ENCODE measurements around the gene KCNJ9.

Gene KCNJ9

DNA sequence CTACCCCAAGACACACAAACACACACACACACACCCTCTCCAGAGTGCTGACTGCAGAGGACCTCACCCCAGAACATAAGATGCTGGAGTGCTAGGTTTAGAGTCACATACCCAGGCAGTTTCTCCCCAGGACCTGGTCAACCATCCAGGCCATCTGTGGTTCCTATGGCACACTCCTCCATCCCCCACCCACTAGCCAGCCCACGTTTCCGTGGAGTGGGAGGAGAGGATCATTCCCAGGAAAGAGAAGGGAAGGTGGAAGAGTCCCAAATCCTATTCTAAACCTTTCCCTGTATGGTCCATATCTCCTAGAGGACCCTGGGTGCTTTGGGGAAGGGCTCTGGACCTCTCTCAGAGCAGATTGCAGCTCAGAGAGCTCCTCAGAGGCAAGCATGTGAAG, 1.1 kb downstream of the KCNJ9 start:
- Histone ChIP-seq H3K4me1 (ENCODE audit: insufficient read depth, low read length) (peaks cover 8% of the 10 kb centered on the region), H3K27ac (ENCODE audit: low read depth, low read length) (no peak overlapping the region), H3K36me3 (ENCODE audit: insufficient read depth, low read length) (no peaks in the 10 kb centered on the region), H3K4me3 (ENCODE audit: low read depth in 1 of 2, low read length in 2 of 2) (no peak overlapping the region), H3K27me3 (ENCODE audit: control insufficient read depth in 1 of 2, insufficient read depth in 2 of 2, low read length in 2 of 2) (peaks cover 29 to 38% of the 10 kb centered on the region in 2 donors), H3K9ac (ENCODE audit: low read length) (no peak overlapping the region), H3K9me3 (ENCODE audit: low read length) (no peaks in the 10 kb centered on the region)

DNA sequence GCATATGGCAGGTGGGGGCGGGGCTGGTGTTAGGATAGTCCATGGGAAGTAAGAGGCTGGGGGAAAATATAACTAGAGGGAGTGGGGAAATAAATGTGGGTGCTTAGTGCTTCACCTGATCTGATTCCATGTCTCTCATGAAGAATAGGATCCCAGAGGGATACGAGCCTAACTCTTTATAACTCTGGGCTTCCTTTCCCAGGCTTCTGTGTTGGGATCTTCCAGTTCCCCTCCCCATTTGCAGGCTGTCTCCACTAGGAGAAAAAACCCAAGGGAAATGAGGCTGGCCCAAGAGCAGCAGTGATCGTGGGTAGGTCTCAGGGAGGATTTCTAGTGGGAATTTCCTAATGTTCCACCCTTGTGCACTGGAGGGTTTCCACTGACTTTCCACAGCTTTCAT, 1.6 kb downstream of the KCNJ9 start:
- peaks cover 29 to 38% of the 10 kb centered on the region in 2 donors for H3K27me3 ChIP-seq (ENCODE audit: control insufficient read depth in 1 of 2, insufficient read depth in 2 of 2, low read length in 2 of 2)
- no peaks in the 10 kb centered on the region for H3K9me3 ChIP-seq (ENCODE audit: low read length)
- no peaks in the 10 kb centered on the region for H3K36me3 ChIP-seq (ENCODE audit: insufficient read depth, low read length)
- H3K27ac ChIP-seq (ENCODE audit: low read depth, low read length) = no peak overlapping the region
- no peak overlapping the region for H3K9ac ChIP-seq (ENCODE audit: low read length)
- H3K4me3 ChIP-seq (ENCODE audit: low read depth in 1 of 2, low read length in 2 of 2) = no peak overlapping the region
- peaks cover 8% of the 10 kb centered on the region for H3K4me1 ChIP-seq (ENCODE audit: insufficient read depth, low read length)

GRCh38 chr1:160083968-160084770, 2.8 kb downstream of the KCNJ9 start:
- no peak overlapping the region for H3K27ac ChIP-seq (ENCODE audit: low read depth, low read length)
- H3K9ac ChIP-seq (ENCODE audit: low read length) = no peak overlapping the region
- H3K36me3 ChIP-seq (ENCODE audit: insufficient read depth, low read length) = no peaks in the 10 kb centered on the region
- H3K9me3 ChIP-seq (ENCODE audit: low read length) = no peaks in the 10 kb centered on the region
- peaks cover 8% of the 10 kb centered on the region for H3K4me1 ChIP-seq (ENCODE audit: insufficient read depth, low read length)
- H3K27me3 ChIP-seq (ENCODE audit: control insufficient read depth in 1 of 2, insufficient read depth in 2 of 2, low read length in 2 of 2) = peaks cover 29 to 31% of the 10 kb centered on the region in 2 donors
- H3K4me3 ChIP-seq (ENCODE audit: low read depth in 1 of 2, low read length in 2 of 2) = peak overlapping the region; percentile 38 to 41

- no peaks in the 10 kb centered on the region for H3K9me3 ChIP-seq (ENCODE audit: low read length)
- no peak overlapping the region for H3K4me3 ChIP-seq (ENCODE audit: low read depth in 1 of 2, low read length in 2 of 2)
- H3K4me1 ChIP-seq (ENCODE audit: insufficient read depth, low read length) = peaks cover 8% of the 10 kb centered on the region
- H3K27ac ChIP-seq (ENCODE audit: low read depth, low read length) = no peak overlapping the region
- no peaks in the 10 kb centered on the region for H3K36me3 ChIP-seq (ENCODE audit: insufficient read depth, low read length)
- peaks cover 23 to 31% of the 10 kb centered on the region in 2 donors for H3K27me3 ChIP-seq (ENCODE audit: control insufficient read depth in 1 of 2, insufficient read depth in 2 of 2, low read length in 2 of 2)
- H3K9ac ChIP-seq (ENCODE audit: low read length) = no peak overlapping the region
Observed at GRCh38 chr1:160084771-160085321, 3.5 kb downstream of the KCNJ9 start.

DNA sequence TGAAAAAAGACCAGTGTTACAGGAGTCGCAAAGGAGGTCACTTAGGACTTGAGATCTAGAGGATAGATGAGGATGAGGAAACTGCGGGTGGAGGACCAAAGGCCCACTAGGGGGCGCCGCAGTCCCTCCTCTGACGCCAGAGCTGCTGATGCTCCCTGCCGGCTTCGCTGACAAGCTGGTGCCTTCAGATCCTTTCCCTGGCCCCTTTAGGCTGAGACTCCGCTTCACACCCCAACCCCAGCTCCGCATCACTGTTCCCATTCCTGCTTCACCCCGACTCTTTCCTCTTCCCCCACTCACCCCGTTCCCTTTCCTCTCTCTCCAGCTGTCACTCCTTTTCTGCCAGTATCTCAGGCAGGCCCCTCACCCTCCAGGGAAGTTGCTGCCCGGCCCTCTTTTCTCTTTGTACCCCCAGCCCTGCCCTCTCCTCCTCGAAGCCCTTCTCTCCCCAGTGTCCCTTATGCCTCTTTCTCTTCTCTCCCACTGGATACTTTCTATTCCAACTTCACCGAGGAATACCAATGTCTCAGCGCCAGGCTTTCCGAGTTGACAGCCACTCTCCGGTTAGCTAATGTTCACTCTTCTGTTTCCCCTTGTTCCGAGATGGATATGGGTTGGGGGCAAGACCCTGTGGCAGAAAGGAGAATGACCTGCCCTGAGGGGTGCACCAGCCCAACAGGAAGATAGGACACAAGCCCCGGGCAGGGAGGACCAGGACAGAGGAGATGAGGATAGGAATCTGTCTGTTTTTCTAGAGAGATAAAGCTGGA, 4.5 kb downstream of the KCNJ9 start:
- Histone ChIP-seq H3K27me3 (ENCODE audit: control insufficient read depth in 1 of 2, insufficient read depth in 2 of 2, low read length in 2 of 2) (peaks cover 13 to 27% of the 10 kb centered on the region in 2 donors), H3K9ac (ENCODE audit: low read length) (no peak overlapping the region), H3K27ac (ENCODE audit: low read depth, low read length) (peak overlapping the region; percentile 60), H3K4me3 (ENCODE audit: low read depth in 1 of 2, low read length in 2 of 2) (no peak overlapping the region), H3K36me3 (ENCODE audit: insufficient read depth, low read length) (no peaks in the 10 kb centered on the region), H3K4me1 (ENCODE audit: insufficient read depth, low read length) (peaks cover 8% of the 10 kb centered on the region), H3K9me3 (ENCODE audit: low read length) (no peaks in the 10 kb centered on the region)

- H3K27me3 ChIP-seq (ENCODE audit: control insufficient read depth in 1 of 2, insufficient read depth in 2 of 2, low read length in 2 of 2) = peaks cover 10 to 21% of the 10 kb centered on the region in 2 donors
- peak overlapping the region; percentile 14 for H3K27ac ChIP-seq (ENCODE audit: low read depth, low read length)
- no peaks in the 10 kb centered on the region for H3K36me3 ChIP-seq (ENCODE audit: insufficient read depth, low read length)
- no peak overlapping the region for H3K4me3 ChIP-seq (ENCODE audit: low read depth in 1 of 2, low read length in 2 of 2)
- H3K9ac ChIP-seq (ENCODE audit: low read length) = no peak overlapping the region
- H3K4me1 ChIP-seq (ENCODE audit: insufficient read depth, low read length) = peaks cover 4% of the 10 kb centered on the region
- H3K9me3 ChIP-seq (ENCODE audit: low read length) = no peaks in the 10 kb centered on the region
Observed at GRCh38 chr1:160086456-160086892, 5.1 kb downstream of the KCNJ9 start.

GRCh38 chr1:160087118-160087662, 5.9 kb downstream of the KCNJ9 start:
- Histone ChIP-seq H3K9ac (ENCODE audit: low read length) (no peak overlapping the region), H3K4me3 (ENCODE audit: low read depth in 1 of 2, low read length in 2 of 2) (no peak overlapping the region), H3K27ac (ENCODE audit: low read depth, low read length) (no peak overlapping the region), H3K9me3 (ENCODE audit: low read length) (no peaks in the 10 kb centered on the region), H3K36me3 (ENCODE audit: insufficient read depth, low read length) (peaks cover 7% of the 10 kb centered on the region), H3K4me1 (ENCODE audit: insufficient read depth, low read length) (peaks cover 4% of the 10 kb centered on the region), H3K27me3 (ENCODE audit: control insufficient read depth in 1 of 2, insufficient read depth in 2 of 2, low read length in 2 of 2) (peaks cover 5 to 15% of the 10 kb centered on the region in 2 donors)

DNA sequence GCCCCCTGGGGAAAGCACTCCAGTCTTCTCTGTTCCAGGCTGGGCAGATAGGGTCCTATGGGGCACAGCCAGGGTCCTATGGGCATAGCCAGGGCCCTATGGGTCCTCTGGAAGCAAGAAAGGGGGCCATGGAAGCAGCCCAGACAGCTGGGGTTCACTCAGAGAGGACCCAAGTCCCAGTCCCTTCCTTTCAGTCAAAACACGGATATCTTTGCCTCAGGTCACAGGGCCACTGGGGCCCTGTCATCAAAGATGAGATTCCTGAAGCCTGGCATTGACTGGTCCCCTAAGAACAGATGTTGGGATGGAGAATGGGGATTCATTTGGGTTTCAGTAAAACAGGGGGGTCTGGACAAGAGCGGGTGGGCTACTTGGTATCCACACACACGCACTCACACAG, 8.5 kb downstream of the KCNJ9 start:
- Histone ChIP-seq H3K4me1 (ENCODE audit: insufficient read depth, low read length) (peaks cover 4% of the 10 kb centered on the region), H3K27ac (ENCODE audit: low read depth, low read length) (no peak overlapping the region), H3K4me3 (ENCODE audit: low read depth in 1 of 2, low read length in 2 of 2) (no peak overlapping the region), H3K9me3 (ENCODE audit: low read length) (no peaks in the 10 kb centered on the region), H3K9ac (ENCODE audit: low read length) (no peak overlapping the region), H3K36me3 (ENCODE audit: insufficient read depth, low read length) (peaks cover 25% of the 10 kb centered on the region), H3K27me3 (ENCODE audit: control insufficient read depth in 1 of 2, insufficient read depth in 2 of 2, low read length in 2 of 2) (no peaks in the 10 kb centered on the region)

DNA sequence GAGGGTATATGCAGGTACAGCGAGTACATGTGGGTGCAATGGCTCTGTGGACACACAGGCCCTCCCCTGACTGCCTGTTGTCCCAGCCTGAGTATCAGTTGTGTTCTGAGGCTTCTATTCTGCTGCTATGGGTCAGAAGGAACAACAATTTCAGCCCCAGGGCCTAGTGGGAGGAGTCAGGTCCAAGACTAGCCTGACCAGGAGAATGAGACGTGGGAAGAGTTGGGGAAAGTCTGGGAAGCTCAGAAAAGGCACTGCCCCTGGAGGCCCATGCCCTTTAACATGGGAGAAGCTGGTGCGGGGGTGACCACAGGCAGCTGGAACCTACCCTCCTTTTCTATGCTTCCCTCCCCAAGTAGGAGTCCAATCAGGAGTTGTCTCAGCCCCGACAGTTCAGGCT, 9.4 kb downstream of the KCNJ9 start:
- Histone ChIP-seq H3K4me3 (ENCODE audit: low read depth in 1 of 2, low read length in 2 of 2) (no peak overlapping the region), H3K4me1 (ENCODE audit: insufficient read depth, low read length) (peaks cover 2% of the 10 kb centered on the region), H3K9ac (ENCODE audit: low read length) (no peak overlapping the region), H3K27ac (ENCODE audit: low read depth, low read length) (no peak overlapping the region), H3K27me3 (ENCODE audit: control insufficient read depth in 1 of 2, insufficient read depth in 2 of 2, low read length in 2 of 2) (no peaks in the 10 kb centered on the region), H3K36me3 (ENCODE audit: insufficient read depth, low read length) (peaks cover 25% of the 10 kb centered on the region), H3K9me3 (ENCODE audit: low read length) (no peaks in the 10 kb centered on the region)

DNA sequence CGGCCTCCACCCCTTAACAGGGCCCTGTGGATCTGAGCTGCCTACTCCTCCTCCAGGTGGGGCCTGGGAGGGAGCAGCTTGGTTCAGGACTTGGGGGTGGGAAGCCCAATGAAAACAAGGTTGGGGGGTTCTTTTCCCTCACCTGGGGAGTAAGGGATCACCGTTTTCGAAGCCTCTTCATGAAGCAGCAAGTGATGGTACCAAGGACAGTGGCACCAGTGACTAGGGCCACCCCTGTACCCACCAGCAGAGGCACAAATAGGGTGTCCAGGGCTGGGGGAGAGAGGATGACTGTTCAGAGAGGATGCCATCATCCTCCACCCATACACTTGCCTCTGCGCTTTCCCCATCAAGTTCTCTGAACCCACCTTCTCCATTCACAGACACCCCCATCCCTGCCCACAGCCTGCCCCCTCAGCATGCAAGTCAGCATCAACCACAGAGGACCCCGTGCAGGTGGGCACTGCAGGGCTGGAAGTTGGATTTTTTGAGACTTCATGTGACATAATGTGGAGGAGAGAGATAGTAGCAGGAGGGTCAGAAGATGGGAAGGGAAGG, 10.4 kb downstream of the KCNJ9 start:
- H3K9ac ChIP-seq (ENCODE audit: low read length) = no peak overlapping the region

More for the DNA sequence above, 10.4 kb downstream of the KCNJ9 start:
- Histone ChIP-seq H3K27ac (ENCODE audit: low read depth, low read length) (no peak overlapping the region), H3K27me3 (ENCODE audit: control insufficient read depth in 1 of 2, insufficient read depth in 2 of 2, low read length in 2 of 2) (no peaks in the 10 kb centered on the region), H3K4me3 (ENCODE audit: low read depth in 1 of 2, low read length in 2 of 2) (no peak overlapping the region), H3K36me3 (ENCODE audit: insufficient read depth, low read length) (peaks cover 25% of the 10 kb centered on the region), H3K4me1 (ENCODE audit: insufficient read depth, low read length) (peaks cover 8% of the 10 kb centered on the region), H3K9me3 (ENCODE audit: low read length) (no peaks in the 10 kb centered on the region)
